DND-41 (cell line): ENCODE data around the gene GK.

Experiments
- ATAC-seq: fragments of 200-7000 bp; cut with Tn5 transposase; 3 replicates; pipeline ENCODE4 v1.9.1; 2021; ENCODE audit warnings: low read depth; ENCODE audit not compliant: insufficient read depth
- DNase-seq: peaks from one replicate; pipeline ENCODE4 v3.0.0-alpha.2; 2020
- H2AFZ ChIP-seq: 2 replicates; pipeline ENCODE4 v1.6.0; 2012; ENCODE audit warnings: low read depth, low read length
- H3K27ac ChIP-seq: 2 replicates; pipeline ENCODE4 v1.5.1; 2012; ENCODE audit warnings: low read length, inconsistent platforms
- H3K27me3 ChIP-seq: fragments of 200-600 bp; sonication (generic); 2 replicates; pipeline ENCODE4 v1.6.0; 2012; ENCODE audit warnings: low read length, mild to moderate bottlenecking, inconsistent platforms; ENCODE audit not compliant: insufficient read depth, poor library complexity
- H3K36me3 ChIP-seq: 2 replicates; pipeline ENCODE4 v1.5.1; 2012; ENCODE audit warnings: low read length, inconsistent platforms; ENCODE audit not compliant: insufficient read depth
- H3K4me1 ChIP-seq: 2 replicates; pipeline ENCODE4 v1.5.1; 2012; ENCODE audit warnings: mild to moderate bottlenecking, low read length; ENCODE audit not compliant: insufficient read depth
- H3K4me2 ChIP-seq: 2 replicates; pipeline ENCODE4 v1.6.0; 2012; ENCODE audit warnings: mild to moderate bottlenecking, moderate library complexity, low read length, inconsistent platforms; ENCODE audit not compliant: insufficient read depth
- H3K4me3 ChIP-seq, 2 experiments: fragments of 200-600 bp in 1 of 2; shearing (Covaris generic) in 1 of 2; 2 replicates each; pipeline ENCODE4 v1.5.1; 2012 to 2016; ENCODE audit warnings: inconsistent platforms in 2 of 2, low read length in 2 of 2, mild to moderate bottlenecking in 2 of 2, low read depth in 1 of 2, moderate library complexity in 1 of 2
- H3K79me2 ChIP-seq: 2 replicates; pipeline ENCODE4 v1.6.0; 2012; ENCODE audit warnings: low read length, inconsistent platforms; ENCODE audit not compliant: insufficient read depth
- H3K9ac ChIP-seq: 2 replicates; pipeline ENCODE4 v1.6.0; 2012; ENCODE audit warnings: low read depth, mild to moderate bottlenecking, inconsistent platforms, low read length, moderate library complexity
- H3K9me3 ChIP-seq: 2 replicates; pipeline ENCODE4 v1.5.1; 2012; ENCODE audit warnings: low read length, moderate library complexity, mild to moderate bottlenecking, inconsistent platforms; ENCODE audit not compliant: insufficient read depth, severe bottlenecking
- H4K20me1 ChIP-seq: 2 replicates; pipeline ENCODE4 v1.6.0; 2012; ENCODE audit warnings: low read length; ENCODE audit not compliant: insufficient read depth
- CTCF ChIP-seq: IDR thresholded peaks from 2 replicates; pipeline ENCODE4 v1.5.1; 2012; ENCODE audit warnings: borderline replicate concordance, low read length, moderate library complexity, mild to moderate bottlenecking; ENCODE audit not compliant: poor library complexity, severe bottlenecking; ENCODE audit errors: extremely low read depth
- EZH2 ChIP-seq: IDR thresholded peaks from 3 replicates; pipeline ENCODE4 v1.6.1; 2012; ENCODE audit warnings: borderline replicate concordance, low read depth, mild to moderate bottlenecking, moderate library complexity, low read length, inconsistent platforms; ENCODE audit not compliant: severe bottlenecking

Gene GK

GRCh38 chrX:30653415-30654131, at the start of gene GK:
TSS of gene GK (plus strand) at chrX:30653423. CDS start at chrX:30653538, 115 bp downstream.
- H3K4me3 ChIP-seq: peak within 1 kb of the TSS; percentile 51 to 83
- H3K9ac ChIP-seq: peak within 1 kb of the TSS; percentile 80
- peak; percentile 14 for DNase-seq
- H4K20me1 ChIP-seq: no peaks in the 10 kb centered on the region
- ATAC-seq: peak; percentile 22
- 0 out of 2 replicates have a peak, but pooled peaks cover 3% of the 10 kb centered on the region for H3K36me3 ChIP-seq
- H3K9me3 ChIP-seq: no peaks in the 10 kb centered on the region
- H3K27me3 ChIP-seq: no peaks in the 10 kb centered on the region
- H3K4me2 ChIP-seq: peak within 1 kb of the TSS; percentile 88
- H2AFZ ChIP-seq: peak within 1 kb of the TSS; percentile 93
- H3K79me2 ChIP-seq: peaks cover 24% of the 10 kb centered on the region
- TF ChIP-seq CTCF (no peak), EZH2 (no peak)
- H3K27ac ChIP-seq: peak within 1 kb of the TSS; percentile 97
- H3K4me1 ChIP-seq: peaks cover 33% of the 10 kb centered on the region

DNA sequence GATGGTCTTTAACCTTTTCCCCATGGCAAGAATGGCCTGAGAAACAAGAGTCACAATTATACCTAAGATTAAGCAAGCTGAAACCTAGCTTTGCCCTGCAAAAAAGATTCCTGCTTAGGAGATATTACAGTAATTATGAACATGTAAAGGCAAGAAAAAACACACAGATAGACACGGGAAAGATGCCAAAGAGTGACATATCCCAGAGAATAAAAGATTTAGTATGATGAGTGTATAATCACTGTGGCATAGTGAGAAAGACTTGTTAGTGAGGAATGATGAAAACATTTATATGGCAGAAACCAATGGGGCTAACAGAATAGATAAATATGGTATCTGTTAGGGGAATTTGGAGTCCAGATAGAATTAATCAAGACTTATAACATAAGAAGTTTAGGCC, 46.1 kb upstream of the GK start:
- Histone ChIP-seq H4K20me1 (no peaks in the 10 kb centered on the region), H3K79me2 (no peaks in the 10 kb centered on the region), H3K9me3 (no peaks in the 10 kb centered on the region), H3K4me2 (no peak overlapping the region), H3K4me3 (no peak overlapping the region), H3K27ac (no peak overlapping the region), H3K9ac (no peak overlapping the region), H2AFZ (no peak overlapping the region), H3K4me1 (no peaks in the 10 kb centered on the region), H3K27me3 (no peaks in the 10 kb centered on the region), H3K36me3 (no peaks in the 10 kb centered on the region)
- ATAC-seq (no peak), DNase-seq (no peak)
- TF ChIP-seq CTCF (no peak), EZH2 (no peak)

DNA sequence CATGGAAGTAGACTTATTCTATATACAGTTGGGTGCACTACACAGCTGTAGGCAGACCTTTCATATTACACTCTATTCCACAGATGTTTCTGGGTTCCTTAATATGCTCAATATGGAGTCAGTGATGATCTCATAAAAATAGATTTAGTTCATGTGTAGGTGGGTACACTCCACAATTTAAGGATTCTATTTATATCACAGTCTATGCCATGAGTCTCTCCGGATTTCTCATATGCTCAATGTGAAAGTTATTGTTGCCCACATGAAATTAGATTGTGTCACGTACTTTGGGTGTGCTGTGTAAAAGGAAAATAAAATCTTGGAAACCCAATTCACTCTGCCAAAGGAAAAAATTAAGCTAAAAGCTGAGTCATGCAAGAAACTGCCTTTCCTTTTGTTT, 43.2 kb upstream of the GK start:
- Histone ChIP-seq H3K9me3 (no peaks in the 10 kb centered on the region), H3K4me2 (no peak overlapping the region), H2AFZ (no peak overlapping the region), H3K27ac (no peak overlapping the region), H3K4me3 (no peak overlapping the region), H4K20me1 (no peaks in the 10 kb centered on the region), H3K79me2 (no peaks in the 10 kb centered on the region), H3K9ac (no peak overlapping the region), H3K4me1 (no peaks in the 10 kb centered on the region), H3K27me3 (no peaks in the 10 kb centered on the region), H3K36me3 (no peaks in the 10 kb centered on the region)
- no peak for TF ChIP-seq CTCF
- TF ChIP-seq EZH2: no peak
- DNase-seq (no peak), ATAC-seq (no peak)
